Naive thymus-derived CD8-positive, alpha-beta T cell (primary cell): ENCODE data around the gene SLC2A8. TPM values are rescaled to one million over a fixed set of nuclear protein-coding genes. Genes with fewer than 3 reads are reported as not detected.

ENCODE experiments used
- ATAC-seq, 2 donors: fragments of 150-1000 bp; cut with Tn5 transposase in 1 of 2; sonication (Bioruptor Pico), chemical (Tn5 transposase) in 1 of 2; 1 replicate in 1 of 2; 2 replicates in 1 of 2; pipeline ENCODE4 v1.10.0; 2021; ENCODE audit warnings: mild to moderate bottlenecking in 2 of 2, moderate library complexity in 2 of 2
- POLR2A ChIA-PET: fragments of 350-600 bp; sonication (Branson Sonifier 250); formaldehyde crosslinking; loops from one replicate; lab custom pipeline; 2021; ENCODE audit warnings: antibody characterized with exemption; lab: Charles Lee
- DNase-seq, 10 donors: peaks; one replicate each; pipeline versions ENCODE4 v3.0.0 to v3.0.0-alpha.2; 2020 to 2022
- H3K27ac Mint-ChIP-seq, 10 donors: one replicate each; pipeline ENCODE4 v1.8.0; 2020 to 2022; ENCODE audit warnings: mild to moderate bottlenecking in 10 of 10, mixed read lengths in 10 of 10, moderate library complexity in 4 of 10, inconsistent platforms in 1 of 10
- H3K27me3 Mint-ChIP-seq, 5 donors: one replicate each; pipeline ENCODE4 v1.8.0; 2021 to 2022; ENCODE audit warnings: mixed read lengths in 5 of 5
- H3K36me3 Mint-ChIP-seq, 3 donors: one replicate each; pipeline ENCODE4 v1.8.0; 2020 to 2022; ENCODE audit warnings: mixed read lengths in 3 of 3, mild to moderate bottlenecking in 2 of 3, inconsistent platforms in 1 of 3
- H3K4me1 Mint-ChIP-seq, 4 donors: one replicate each; pipeline ENCODE4 v1.8.0; 2021 to 2022; ENCODE audit warnings: mixed read lengths in 4 of 4
- H3K4me3 Mint-ChIP-seq, 10 donors: one replicate each; pipeline ENCODE4 v1.8.0; 2020 to 2022; ENCODE audit warnings: mild to moderate bottlenecking in 10 of 10, mixed read lengths in 10 of 10, moderate library complexity in 6 of 10, inconsistent platforms in 1 of 10
- H3K9me3 Mint-ChIP-seq, 9 donors: one replicate each; pipeline ENCODE4 v1.8.0; 2020 to 2022; ENCODE audit warnings: mixed read lengths in 9 of 9, mild to moderate bottlenecking in 3 of 9, inconsistent platforms in 1 of 9, moderate library complexity in 1 of 9
- polyA plus RNA-seq, 3 donors: library from polyadenylated mRNA; unstranded; fragments of 300-500 nt; fragmentation: Illumina TruSeq; gene quantifications; one replicate each; pipeline ENCODE4 v1.2.3, GENCODE V29; 2021
- total RNA-seq, 8 experiments: library from RNA in 2 of 8; stranded (reverse) in 2 of 8; gene quantifications; one replicate each; pipeline ENCODE4 v1.2.3 and lab custom pipeline; 2021 to 2026

Gene SLC2A8
- total and polyA plus RNA-seq, 5 experiments from 2014 or later = 0.19 to 1.2 (median 0.39) TPM; not detected in 2

DNA sequence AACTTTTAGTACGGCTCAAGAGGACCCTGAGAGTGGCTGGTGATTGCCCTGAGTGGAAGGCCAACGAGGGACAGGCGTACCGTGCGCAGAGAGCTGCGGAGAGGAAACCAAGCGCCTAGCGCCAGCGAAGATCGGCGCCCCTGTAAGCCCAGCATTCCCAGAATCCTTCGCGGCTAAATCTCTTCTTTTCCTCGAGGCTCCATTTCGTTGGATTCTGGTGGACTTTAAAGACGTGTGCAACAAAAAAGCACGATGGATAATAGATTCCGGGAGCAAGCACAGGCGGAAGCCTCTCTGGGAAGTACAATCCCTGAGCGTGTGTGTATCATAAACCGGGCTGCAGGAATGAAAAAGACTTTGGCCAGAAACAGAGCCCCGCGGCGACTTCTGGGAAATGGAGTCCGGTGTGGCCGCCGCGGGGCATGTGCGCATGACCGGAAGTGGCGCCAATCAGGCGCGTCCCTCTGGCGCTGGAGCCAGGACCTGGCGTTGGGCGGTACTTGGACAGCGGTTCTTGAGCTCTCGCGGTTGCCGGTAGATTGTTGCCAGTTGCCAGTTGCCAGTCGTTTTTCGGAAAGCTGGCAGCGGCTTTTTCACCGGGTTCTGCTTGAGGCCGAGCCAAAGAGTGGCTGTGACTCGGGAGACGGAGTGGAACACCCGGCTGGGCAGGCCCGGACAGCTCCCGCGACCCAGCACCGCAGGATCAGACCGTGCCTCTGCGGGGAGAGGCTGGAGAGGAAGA lies 27.1 kb downstream of the SLC2A8 start, which contains the start of gene ZNF79:
Gene ZNF79, plus strand, starts transcription at position 449 of the 742 bp plus-strand sequence. CDS start 406 bp downstream, outside the sequence.
- Mint-ChIP-seq H3K4me1 (peaks cover 28 to 54% (median 50%) of the 10 kb centered on the region in 4 donors), H3K36me3 (peaks cover 0 to 23% (median 0%) of the 10 kb centered on the region in 3 donors)

DNA sequence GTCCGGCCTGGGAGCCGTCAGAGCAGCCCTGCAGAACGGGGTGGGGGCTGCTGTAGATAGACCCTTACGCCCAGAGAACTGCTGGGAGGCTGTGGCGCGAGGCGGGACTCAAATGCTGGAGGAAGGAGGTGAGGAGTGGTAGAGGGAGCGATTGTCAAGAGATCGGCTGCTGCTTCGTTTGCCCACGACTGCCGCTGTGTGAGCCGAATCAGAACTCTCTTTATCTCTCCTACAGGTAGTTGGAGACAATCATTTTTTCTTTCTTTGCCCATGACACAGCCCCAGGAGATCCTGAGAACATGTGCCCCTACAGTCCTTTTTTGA lies 27.7 kb downstream of the SLC2A8 start:
- peak overlapping the region; percentile 98 to 100 (median 99) for H3K4me3 Mint-ChIP-seq
- H3K9me3 Mint-ChIP-seq = no peaks in the 10 kb centered on the region
- DNase-seq (peak in 3 of 10 donors; percentile 18 to 20 (median 19)), ATAC-seq (peak; percentile 43 to 63)
- POLR2A ChIA-PET = interaction anchor here (1.0 to 2.4 kb wide), 4 partner anchors 11 to 180 kb away, joined by 3 to 39 read pairs (median 4); partner anchors contain the start of genes LRSAM1 and RPL12
- H3K36me3 Mint-ChIP-seq = peaks cover 0 to 29% (median 0%) of the 10 kb centered on the region in 3 donors
- no peaks in the 10 kb centered on the region for H3K27me3 Mint-ChIP-seq
- H3K4me1 Mint-ChIP-seq = peaks cover 28 to 54% (median 50%) of the 10 kb centered on the region in 4 donors
- H3K27ac Mint-ChIP-seq = peak overlapping the region; percentile 92 to 98 (median 97)

More for the DNA sequence above, 27.1 kb downstream of the SLC2A8 start, which contains the start of gene ZNF79:
- Mint-ChIP-seq H3K9me3 (no peaks in the 10 kb centered on the region), H3K4me3 (peak within 1 kb of the TSS; percentile 98 to 100 (median 99)), H3K27ac (peak within 1 kb of the TSS; percentile 92 to 98 (median 97)), H3K27me3 (no peaks in the 10 kb centered on the region)
- ATAC-seq (peak; percentile 89 to 92), DNase-seq (peak; percentile 83 to 93 (median 90))
- POLR2A ChIA-PET = interaction anchor here (1.0 to 2.4 kb wide), 4 partner anchors 11 to 179 kb away, joined by 3 to 39 read pairs (median 4); partner anchors contain the start of genes LRSAM1 and RPL12

DNA sequence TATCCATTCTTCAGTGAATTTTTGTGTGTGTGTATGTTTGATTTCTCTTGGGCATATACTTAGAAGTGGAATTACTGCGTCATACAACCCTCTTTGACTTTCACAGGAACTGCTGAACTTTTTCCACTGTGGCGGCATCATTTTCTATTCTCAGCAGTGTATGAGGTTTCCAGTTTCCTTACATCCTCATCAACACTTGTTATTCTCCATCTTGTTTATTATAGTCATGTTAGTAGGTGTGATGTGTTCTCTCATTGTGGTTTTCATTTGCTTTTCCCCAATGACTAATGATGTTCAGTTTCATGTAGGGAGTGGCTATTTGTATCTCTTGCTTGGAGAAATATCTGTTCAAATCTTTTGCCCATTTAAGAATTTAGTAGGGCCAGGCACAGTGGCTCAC lies 29.8 kb downstream of the SLC2A8 start:
- H3K4me3 Mint-ChIP-seq = peak overlapping the region in 9 of 10 donors; percentile 20 to 99 (median 57)
- DNase-seq (no peak), ATAC-seq (no peak)
- H3K36me3 Mint-ChIP-seq = peaks cover 5 to 50% (median 9%) of the 10 kb centered on the region in 3 donors
- POLR2A ChIA-PET = interaction anchor here (0.7 kb wide), 1 partner anchor 17 kb away, joined by 4 read pairs; no protein-coding TSS in a partner anchor
- H3K9me3 Mint-ChIP-seq = no peaks in the 10 kb centered on the region
- H3K27me3 Mint-ChIP-seq = no peaks in the 10 kb centered on the region
- peak overlapping the region in 2 of 10 donors; percentile 8 to 58 for H3K27ac Mint-ChIP-seq
- peaks cover 28 to 55% (median 54%) of the 10 kb centered on the region in 4 donors for H3K4me1 Mint-ChIP-seq

DNA sequence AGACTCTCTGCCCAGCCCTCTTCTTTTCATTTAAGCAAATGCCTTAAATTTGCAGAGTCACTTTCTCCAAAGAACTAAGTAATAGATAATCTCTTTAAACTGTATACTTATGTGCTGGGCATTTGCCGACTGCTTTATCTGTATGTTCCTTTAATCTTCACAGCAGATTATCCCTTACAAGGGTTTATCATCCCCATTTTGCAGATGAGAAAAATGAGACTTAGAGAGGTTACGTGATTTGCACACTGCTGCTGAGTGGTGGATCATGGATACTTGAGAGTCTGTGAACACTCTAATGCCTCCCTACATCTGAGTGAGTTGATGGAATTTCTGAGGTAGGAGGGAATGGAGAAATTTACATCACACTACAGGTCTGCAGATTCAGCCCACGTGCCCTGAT lies 31.4 kb downstream of the SLC2A8 start:
- peaks cover 5 to 56% (median 9%) of the 10 kb centered on the region in 3 donors for H3K36me3 Mint-ChIP-seq
- POLR2A ChIA-PET = interaction anchor here (0.7 kb wide), 1 partner anchor 12 kb away, joined by 3 read pairs; no protein-coding TSS in a partner anchor
- no peak overlapping the region for H3K4me3 Mint-ChIP-seq
- H3K27me3 Mint-ChIP-seq = no peaks in the 10 kb centered on the region
- H3K4me1 Mint-ChIP-seq = peaks cover 22 to 44% (median 43%) of the 10 kb centered on the region in 4 donors
- DNase-seq (no peak), ATAC-seq (no peak)
- H3K27ac Mint-ChIP-seq = no peak overlapping the region
- H3K9me3 Mint-ChIP-seq = no peaks in the 10 kb centered on the region

DNA sequence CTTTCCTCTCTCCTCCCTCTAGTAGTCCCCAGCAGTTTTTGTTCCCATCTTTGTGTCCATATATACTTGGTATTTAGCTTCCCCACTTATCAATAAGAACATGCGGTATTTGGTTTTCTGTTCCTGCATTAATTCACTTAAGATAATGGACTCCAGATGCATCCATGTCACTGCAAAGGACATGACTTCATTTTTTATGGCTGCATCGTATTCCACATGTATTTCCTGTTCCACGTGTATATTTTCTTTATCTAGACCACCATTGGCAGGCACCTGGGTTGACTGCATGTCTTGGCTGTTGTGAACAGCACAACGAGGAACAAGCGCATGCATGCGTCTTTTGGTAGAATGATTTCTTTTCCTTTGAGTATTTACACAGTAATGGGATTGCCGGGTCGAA lies 33.4 kb downstream of the SLC2A8 start:
- H3K27ac Mint-ChIP-seq = no peak overlapping the region
- H3K9me3 Mint-ChIP-seq = no peaks in the 10 kb centered on the region
- ATAC-seq (no peak), DNase-seq (no peak)
- peaks cover 16 to 28% (median 23%) of the 10 kb centered on the region in 4 donors for H3K4me1 Mint-ChIP-seq
- peaks cover 5 to 75% (median 20%) of the 10 kb centered on the region in 3 donors for H3K36me3 Mint-ChIP-seq
- no peaks in the 10 kb centered on the region for H3K27me3 Mint-ChIP-seq
- no peak overlapping the region for H3K4me3 Mint-ChIP-seq
- POLR2A ChIA-PET = no interaction called here

DNA sequence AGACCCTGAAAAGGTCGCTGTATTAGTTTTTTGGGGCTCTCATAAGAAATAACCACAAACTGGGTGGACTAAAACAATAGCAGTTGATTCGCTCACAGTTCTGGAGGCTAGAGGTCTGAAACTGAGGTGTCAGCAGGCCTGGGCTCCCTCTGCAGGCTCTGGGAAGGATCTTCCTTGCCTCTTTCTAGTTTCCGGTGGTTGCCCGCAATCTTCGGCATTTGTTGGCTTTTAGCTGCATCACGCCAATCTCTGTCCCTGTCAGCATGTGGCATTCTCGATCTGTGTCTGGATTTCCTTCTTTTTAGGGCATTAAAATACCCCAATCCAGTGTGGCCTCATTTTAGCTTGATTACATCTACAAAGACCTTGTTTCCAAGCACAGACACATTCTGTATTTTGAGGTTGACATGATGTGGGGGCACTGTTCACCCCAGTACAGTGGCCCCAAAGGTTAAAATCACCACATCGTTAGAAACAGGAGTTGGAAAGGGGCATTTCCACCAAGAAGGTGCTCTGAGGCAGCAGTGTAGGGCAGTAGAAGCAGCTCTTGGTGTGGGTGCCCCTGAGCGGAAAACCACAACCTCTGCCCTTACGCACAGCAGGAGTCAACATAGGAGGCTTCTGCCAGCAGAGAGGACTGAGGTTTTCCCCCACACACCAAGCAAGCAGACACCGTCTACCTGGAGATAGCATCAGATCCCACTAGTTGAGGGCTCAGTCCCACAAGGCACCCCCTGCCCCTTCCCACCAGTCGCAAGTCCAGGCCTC lies 40.7 kb downstream of the SLC2A8 start:
- POLR2A ChIA-PET = interaction anchor here (1.6 to 1.9 kb wide), 2 partner anchors 11 to 13 kb away, joined by 4 to 7 read pairs; no protein-coding TSS in a partner anchor
- no peaks in the 10 kb centered on the region for H3K9me3 Mint-ChIP-seq
- peak overlapping the region in 5 of 10 donors; percentile 4 to 45 (median 7) for H3K4me3 Mint-ChIP-seq
- peak in 3 of 10 donors; percentile 19 to 30 (median 26) for DNase-seq
- peaks cover 0 to 18% (median 8%) of the 10 kb centered on the region in 4 donors for H3K4me1 Mint-ChIP-seq
- no peaks in the 10 kb centered on the region for H3K27me3 Mint-ChIP-seq
- H3K27ac Mint-ChIP-seq = peak overlapping the region in 3 of 10 donors; percentile 41 to 84 (median 73)
- peak; percentile 82 to 93 for ATAC-seq
- peaks cover 6 to 89% (median 29%) of the 10 kb centered on the region in 3 donors for H3K36me3 Mint-ChIP-seq

DNA sequence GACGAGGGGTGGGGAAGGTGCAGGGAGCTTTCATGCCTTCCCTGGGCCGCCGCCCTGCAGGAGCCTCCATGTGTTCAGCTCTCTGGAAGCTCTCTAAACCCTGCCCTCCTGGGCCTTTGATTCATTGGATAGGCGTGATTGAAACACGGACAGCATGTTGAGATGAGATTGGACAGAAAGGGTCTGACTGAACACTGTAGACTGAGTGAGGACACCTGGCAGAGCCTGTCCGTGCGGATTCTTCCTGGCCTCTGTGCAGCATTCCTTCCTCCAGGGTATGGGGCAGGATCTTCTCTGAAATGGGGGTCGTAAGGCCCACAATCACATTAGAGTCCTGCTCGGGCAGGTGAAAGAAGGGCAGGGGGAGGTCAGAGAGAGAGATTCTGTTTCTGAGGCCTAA lies 41.4 kb downstream of the SLC2A8 start:
- POLR2A ChIA-PET = interaction anchor here (1.6 kb wide), 1 partner anchor 12 kb away, joined by 7 read pairs; no protein-coding TSS in a partner anchor
- Mint-ChIP-seq H3K9me3 (no peaks in the 10 kb centered on the region), H3K4me1 (peaks cover 0 to 18% (median 8%) of the 10 kb centered on the region in 4 donors), H3K4me3 (no peak overlapping the region), H3K27ac (peak overlapping the region in 3 of 10 donors; percentile 43 to 71 (median 52)), H3K36me3 (peaks cover 6 to 84% (median 29%) of the 10 kb centered on the region in 3 donors), H3K27me3 (no peaks in the 10 kb centered on the region)
- DNase-seq = no peak
- ATAC-seq = no peak

DNA sequence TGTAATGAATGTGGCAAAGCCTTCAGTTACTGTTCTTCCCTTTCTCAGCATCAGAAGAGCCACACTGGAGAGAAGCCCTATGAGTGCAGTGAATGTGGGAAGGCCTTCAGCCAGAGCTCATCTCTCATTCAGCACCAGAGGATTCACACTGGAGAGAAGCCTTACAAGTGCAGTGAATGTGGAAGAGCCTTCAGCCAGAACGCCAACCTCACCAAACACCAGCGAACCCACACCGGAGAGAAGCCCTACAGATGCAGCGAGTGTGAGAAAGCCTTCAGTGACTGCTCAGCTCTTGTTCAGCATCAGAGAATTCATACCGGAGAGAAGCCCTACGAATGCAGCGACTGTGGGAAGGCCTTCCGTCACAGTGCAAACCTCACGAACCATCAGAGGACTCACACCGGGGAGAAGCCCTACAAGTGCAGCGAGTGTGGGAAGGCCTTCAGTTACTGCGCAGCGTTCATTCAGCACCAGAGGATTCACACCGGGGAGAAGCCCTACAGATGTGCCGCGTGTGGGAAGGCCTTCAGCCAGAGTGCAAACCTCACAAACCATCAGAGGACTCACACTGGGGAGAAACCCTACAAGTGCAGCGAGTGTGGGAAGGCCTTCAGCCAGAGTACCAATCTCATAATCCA lies 47.4 kb downstream of the SLC2A8 start:
- ATAC-seq (no peak), DNase-seq (no peak)
- H3K36me3 Mint-ChIP-seq = peaks cover 6 to 91% (median 34%) of the 10 kb centered on the region in 3 donors
- no peak overlapping the region for H3K4me3 Mint-ChIP-seq
- no peaks in the 10 kb centered on the region for H3K27me3 Mint-ChIP-seq
- H3K27ac Mint-ChIP-seq = peak overlapping the region in 6 of 10 donors; percentile 3 to 80 (median 52)
- POLR2A ChIA-PET = interaction anchor here (0.7 kb wide), 1 partner anchor 644 kb away, joined by 3 read pairs; no protein-coding TSS in a partner anchor
- peaks cover 7 to 23% (median 17%) of the 10 kb centered on the region in 4 donors for H3K4me1 Mint-ChIP-seq
- no peaks in the 10 kb centered on the region for H3K9me3 Mint-ChIP-seq

DNA sequence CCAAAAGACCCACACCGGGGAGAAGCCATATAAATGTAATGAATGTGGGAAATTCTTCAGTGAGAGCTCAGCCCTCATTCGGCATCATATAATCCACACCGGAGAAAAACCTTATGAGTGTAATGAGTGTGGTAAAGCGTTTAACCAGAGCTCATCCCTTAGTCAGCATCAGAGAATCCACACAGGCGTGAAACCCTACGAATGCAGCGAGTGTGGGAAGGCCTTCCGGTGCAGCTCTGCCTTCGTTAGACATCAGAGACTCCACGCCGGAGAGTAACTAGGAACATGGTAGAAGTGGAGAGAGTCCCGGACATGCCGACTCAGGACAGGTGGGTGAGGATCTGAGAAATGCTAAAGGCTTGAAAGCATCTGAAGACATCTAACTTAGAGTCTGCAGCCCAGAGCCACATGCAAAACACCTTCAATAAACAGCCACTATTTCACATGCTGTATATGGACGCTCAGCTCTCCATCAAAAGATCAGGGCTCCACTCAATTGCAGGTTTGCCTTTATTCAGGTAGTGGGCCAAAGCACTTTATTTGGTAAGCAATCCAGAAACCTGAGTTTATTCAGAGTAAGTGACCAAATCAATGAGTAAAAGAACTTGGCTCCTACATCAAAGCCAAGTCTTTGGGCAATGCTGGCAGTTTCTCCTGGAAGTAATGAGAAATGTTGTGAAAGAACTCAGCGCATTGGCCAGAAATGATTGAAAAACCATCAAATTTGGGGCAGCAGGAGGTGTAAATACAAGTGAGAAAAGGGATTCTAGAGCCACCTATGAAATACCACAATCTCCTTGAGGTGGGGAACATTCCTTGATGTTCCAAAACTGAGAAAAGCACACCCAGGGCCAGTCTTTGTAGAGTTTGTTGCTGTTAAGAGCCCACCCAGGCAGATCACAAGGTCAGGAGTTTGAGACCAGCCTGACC lies 48.2 kb downstream of the SLC2A8 start:
- ATAC-seq (no peak), DNase-seq (no peak)
- Mint-ChIP-seq H3K9me3 (no peaks in the 10 kb centered on the region), H3K27me3 (no peaks in the 10 kb centered on the region), H3K4me1 (peaks cover 11 to 31% (median 25%) of the 10 kb centered on the region in 4 donors), H3K4me3 (no peak overlapping the region), H3K27ac (peak overlapping the region in 4 of 10 donors; percentile 11 to 66 (median 38)), H3K36me3 (peaks cover 5 to 91% (median 32%) of the 10 kb centered on the region in 3 donors)
- POLR2A ChIA-PET = no interaction called here

DNA sequence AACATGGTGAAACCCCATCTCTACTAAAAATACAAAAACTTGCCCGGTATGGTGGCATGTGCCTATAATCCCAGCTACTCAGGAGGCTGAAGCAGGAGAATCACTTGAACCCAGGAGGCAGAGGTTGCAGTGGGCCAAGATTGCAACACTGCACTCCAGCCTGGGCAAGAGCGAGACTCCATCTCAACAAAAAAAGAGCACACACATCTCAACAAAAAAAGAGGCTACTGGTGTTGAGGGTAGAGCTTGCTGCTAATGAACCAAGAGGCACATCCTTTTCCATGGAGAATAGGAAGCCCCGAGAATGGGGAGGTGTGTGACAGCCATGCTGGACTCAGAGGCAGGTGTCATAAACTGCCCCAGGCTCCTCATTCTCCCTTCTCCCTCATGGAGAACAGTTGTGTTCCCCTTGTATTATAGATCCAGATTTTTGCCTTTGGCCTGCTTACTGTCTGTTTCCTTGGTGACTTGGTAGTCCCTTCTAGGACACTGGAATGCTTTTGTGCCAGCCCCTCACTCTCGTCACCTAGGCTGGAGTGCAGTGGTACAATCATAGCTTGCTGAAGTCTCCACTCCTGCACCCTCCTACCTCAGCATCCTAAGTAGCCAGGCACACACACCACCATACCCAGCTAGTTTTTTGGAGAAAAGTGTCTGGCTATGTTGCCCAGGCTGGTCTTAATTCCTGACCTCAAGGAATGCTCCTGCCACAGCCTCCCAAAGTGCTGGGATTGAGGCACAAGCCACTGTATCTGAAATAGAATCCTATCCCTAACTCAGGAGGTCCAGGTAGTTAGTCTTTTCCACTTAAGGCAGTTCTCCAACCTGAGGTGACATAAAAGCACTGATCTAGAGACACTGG lies 49.1 kb downstream of the SLC2A8 start:
- Mint-ChIP-seq H3K4me1 (peaks cover 14 to 40% (median 29%) of the 10 kb centered on the region in 4 donors), H3K4me3 (no peak overlapping the region), H3K9me3 (no peaks in the 10 kb centered on the region), H3K36me3 (peaks cover 0 to 87% (median 27%) of the 10 kb centered on the region in 3 donors), H3K27ac (peak overlapping the region in 4 of 10 donors; percentile 54 to 66 (median 58)), H3K27me3 (no peaks in the 10 kb centered on the region)
- POLR2A ChIA-PET = interaction anchor here (1.0 kb wide), 1 partner anchor 231 kb away, joined by 3 read pairs; no protein-coding TSS in a partner anchor
- DNase-seq (no peak), ATAC-seq (no peak)
